ENCODE results near the gene GTPBP10.
"Not testable (repeated sequence)": the region's sequence is repeated elsewhere in the genome, so short reads cannot be mapped to it uniquely, and the experiment has no call there.

Gene GTPBP10

GRCh38 chr7:90320801-90321494, 25.6 kb upstream of the GTPBP10 start, which contains the start of gene FAM237B:
TSS of gene FAM237B (minus strand) at chr7:90321304. CDS start at chr7:90319748, 1,556 bp downstream.
- H3K27ac ChIP-seq, result no peak within 1 kb of the TSS

DNA sequence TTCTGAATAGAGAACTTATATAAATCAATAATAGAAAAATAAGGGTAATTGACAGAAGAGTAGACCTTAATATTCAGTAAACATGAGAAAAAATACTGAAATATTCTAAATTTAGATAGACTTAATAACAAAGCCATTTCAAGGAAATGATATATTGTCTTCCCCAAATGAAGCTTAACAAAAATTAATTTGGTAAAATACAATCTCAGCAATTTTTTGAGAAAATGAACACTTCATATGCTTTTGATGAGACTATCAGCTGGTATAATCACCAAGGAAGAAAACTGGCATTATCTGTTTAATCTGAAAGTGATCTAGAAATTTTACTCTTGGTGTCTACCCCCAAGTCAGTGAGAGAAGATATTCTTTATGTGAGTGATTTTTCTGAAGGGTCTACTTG, 23.7 kb upstream of the GTPBP10 start:
- peaks cover 14% of the 10 kb centered on the region for H3K27me3 ChIP-seq (ENCODE audit: control insufficient read depth, insufficient read depth, low read length)
- H3K4me2 ChIP-seq (ENCODE audit: low read length), result no peak overlapping the region
- H3K4me1 ChIP-seq, result no peaks in the 10 kb centered on the region
- H2AFZ ChIP-seq, result no peak overlapping the region
- TF ChIP-seq CTCF (IDR thresholded peaks at IDR 0.05), result no peak
- H3K9ac ChIP-seq, result no peak overlapping the region
- no peaks in the 10 kb centered on the region for H3K36me3 ChIP-seq (ENCODE audit: control insufficient read depth, insufficient read depth, low read length)
- H3K27ac ChIP-seq, result no peak overlapping the region
- no peaks in the 10 kb centered on the region for H3K9me3 ChIP-seq (ENCODE audit: control insufficient read depth, low read length)
- no peaks in the 10 kb centered on the region for H3K79me2 ChIP-seq
- no peak overlapping the region for H3K4me3 ChIP-seq (ENCODE audit: low read depth, low read length)

More at GRCh38 chr7:90320801-90321494, 25.6 kb upstream of the GTPBP10 start, which contains the start of gene FAM237B:
- peaks cover 14% of the 10 kb centered on the region for H3K27me3 ChIP-seq (ENCODE audit: control insufficient read depth, insufficient read depth, low read length)
- no peaks in the 10 kb centered on the region for H3K4me1 ChIP-seq
- H3K36me3 ChIP-seq (ENCODE audit: control insufficient read depth, insufficient read depth, low read length), result no peaks in the 10 kb centered on the region
- H2AFZ ChIP-seq, result peak within 1 kb of the TSS; percentile 30
- no peaks in the 10 kb centered on the region for H3K79me2 ChIP-seq
- H3K4me2 ChIP-seq (ENCODE audit: low read length), result peak within 1 kb of the TSS; percentile 31
- H3K9me3 ChIP-seq (ENCODE audit: control insufficient read depth, low read length), result no peaks in the 10 kb centered on the region
- no peak within 1 kb of the TSS for H3K9ac ChIP-seq
- H3K4me3 ChIP-seq (ENCODE audit: low read depth, low read length), result no peak within 1 kb of the TSS
- no peak for TF ChIP-seq CTCF (IDR thresholded peaks at IDR 0.05)

GRCh38 chr7:90326500-90326899, 20.0 kb upstream of the GTPBP10 start:
- Histone ChIP-seq H3K36me3 (ENCODE audit: control insufficient read depth, insufficient read depth, low read length) (no peaks in the 10 kb centered on the region), H2AFZ (no peak overlapping the region), H3K9me3 (ENCODE audit: control insufficient read depth, low read length) (no peaks in the 10 kb centered on the region), H3K4me2 (ENCODE audit: low read length) (no peak overlapping the region), H3K27me3 (ENCODE audit: control insufficient read depth, insufficient read depth, low read length) (peaks cover 5% of the 10 kb centered on the region), H3K27ac (no peak overlapping the region), H3K4me1 (no peaks in the 10 kb centered on the region), H3K79me2 (no peaks in the 10 kb centered on the region), H3K9ac (no peak overlapping the region), H3K4me3 (ENCODE audit: low read depth, low read length) (no peak overlapping the region)
- TF ChIP-seq CTCF (IDR thresholded peaks at IDR 0.05), result no peak

DNA sequence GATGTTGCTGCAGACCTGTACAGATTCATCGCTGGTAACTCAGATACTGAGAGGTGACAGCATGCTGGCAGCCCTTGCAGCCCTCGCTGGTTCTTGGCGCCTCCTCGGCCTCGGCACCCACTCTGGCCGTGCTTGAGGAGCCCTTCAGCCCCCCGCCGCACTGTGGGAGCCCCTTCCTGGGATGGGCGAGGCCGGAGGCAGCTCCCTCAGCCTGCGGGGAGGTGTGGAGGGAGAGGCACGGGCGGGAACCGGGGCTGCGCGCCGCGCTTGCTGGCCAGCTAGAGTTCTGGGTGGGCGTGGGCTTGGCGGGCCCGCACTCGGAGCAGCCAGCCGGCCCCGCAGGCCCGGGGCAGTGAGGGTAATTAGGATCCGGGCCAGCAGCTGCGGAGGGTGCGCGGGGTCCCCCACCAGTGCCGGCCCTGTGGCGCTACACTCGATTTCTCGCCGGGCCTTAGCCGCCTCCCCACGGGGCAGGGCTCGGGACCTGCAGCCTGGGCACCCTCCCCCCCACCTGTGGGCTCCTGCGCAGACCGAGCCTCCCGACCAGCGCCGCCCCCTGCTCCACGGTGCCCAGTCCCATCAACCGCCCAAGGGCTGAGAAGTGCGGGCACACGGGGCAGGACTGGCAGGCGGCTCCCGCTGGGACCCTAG, 12.2 kb upstream of the GTPBP10 start:
- Histone ChIP-seq H3K4me3 (ENCODE audit: low read depth, low read length) (no peak overlapping the region), H3K4me2 (ENCODE audit: low read length) (no peak overlapping the region), H3K79me2 (no peaks in the 10 kb centered on the region), H3K36me3 (ENCODE audit: control insufficient read depth, insufficient read depth, low read length) (no peaks in the 10 kb centered on the region), H3K27ac (no peak overlapping the region), H3K9me3 (ENCODE audit: control insufficient read depth, low read length) (no peaks in the 10 kb centered on the region), H3K4me1 (no peaks in the 10 kb centered on the region), H3K9ac (no peak overlapping the region), H3K27me3 (ENCODE audit: control insufficient read depth, insufficient read depth, low read length) (no peaks in the 10 kb centered on the region), H2AFZ (no peak overlapping the region)
- TF ChIP-seq CTCF (IDR thresholded peaks at IDR 0.05), result no peak

- H3K9me3 ChIP-seq (ENCODE audit: control insufficient read depth, low read length); H2AFZ ChIP-seq; H3K27me3 ChIP-seq (ENCODE audit: control insufficient read depth, insufficient read depth, low read length); H3K4me1 ChIP-seq; H3K36me3 ChIP-seq (ENCODE audit: control insufficient read depth, insufficient read depth, low read length); H3K4me2 ChIP-seq (ENCODE audit: low read length); H3K27ac ChIP-seq; H3K79me2 ChIP-seq; H3K4me3 ChIP-seq (ENCODE audit: low read depth, low read length); H3K9ac ChIP-seq: not testable (repeated sequence)
These were observed 11.6 kb upstream of the GTPBP10 start for GRCh38 chr7:90334926-90335325.
